HL-60 (cell line): Measurements from ENCODE around the gene PAPPA2.

Source experiments
- CTCF ChIP-seq: IDR thresholded peaks from one replicate; pipeline ENCODE4 v1.5.1; 2011; ENCODE audit warnings: low read length, control low read depth, inconsistent platforms; ENCODE audit not compliant: insufficient read depth
- GABPA ChIP-seq: IDR thresholded peaks from 2 replicates; pipeline ENCODE4 v1.6.1; 2012; ENCODE audit warnings: low read depth
- POLR2AphosphoS5 ChIP-seq: IDR thresholded peaks from 2 replicates; pipeline ENCODE4 v1.6.1; 2012; ENCODE audit warnings: low read depth
- SPI1 ChIP-seq: IDR thresholded peaks from 2 replicates; pipeline ENCODE4 v1.6.1; 2012; ENCODE audit warnings: low read depth, mild to moderate bottlenecking, borderline replicate concordance
- TF ChIP-seq, protein P1 (sequence below): IDR thresholded peaks from 2 replicates; pipeline ENCODE4 v1.6.1; 2012; ENCODE audit warnings: low read depth; ENCODE audit not compliant: insufficient replicate concordance

DNA sequence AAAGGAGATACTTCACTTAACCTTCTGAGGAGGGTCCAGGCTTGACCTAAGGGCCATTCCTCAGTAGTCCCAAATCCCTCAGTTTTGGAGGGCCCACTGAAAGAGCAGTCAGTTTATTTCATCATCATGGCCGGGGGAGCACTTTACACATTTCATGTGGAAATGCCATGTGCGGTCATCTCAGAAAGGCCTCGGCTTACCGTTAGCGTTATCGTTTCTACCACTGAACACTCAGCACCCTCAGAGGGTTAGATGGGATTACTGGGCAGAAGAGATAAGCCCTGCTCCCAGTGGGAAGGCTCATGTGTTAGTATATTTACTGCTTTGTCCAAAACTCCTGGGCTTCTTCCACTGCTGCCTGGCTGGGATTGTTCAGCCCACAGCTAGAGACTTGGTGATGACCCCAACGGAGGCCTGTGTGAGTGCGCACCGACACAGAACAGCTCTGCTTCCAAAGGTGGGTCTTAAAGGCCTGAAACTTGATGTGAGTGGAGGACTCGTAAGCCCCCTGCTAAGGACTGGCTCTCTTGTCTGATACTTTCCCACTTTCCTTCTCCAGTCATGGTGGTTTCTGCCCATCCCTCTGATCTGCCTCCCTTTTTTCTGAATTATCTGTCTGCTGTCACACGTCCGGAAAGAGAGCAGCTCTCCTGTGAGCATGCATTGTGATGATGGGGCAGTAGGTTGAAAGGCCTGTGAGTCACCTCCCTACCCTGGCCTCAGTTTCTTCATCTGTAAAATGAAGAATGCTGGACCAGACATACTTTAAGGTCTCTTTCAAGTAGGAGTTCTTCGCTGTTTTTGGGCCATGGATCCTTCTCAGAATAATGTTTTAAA, 417.0 kb downstream of the PAPPA2 start:
- TF ChIP-seq CTCF (no peak), POLR2AphosphoS5 (no peak), SPI1 (no peak), GABPA (no peak)
- TF ChIP-seq, protein P1, sequence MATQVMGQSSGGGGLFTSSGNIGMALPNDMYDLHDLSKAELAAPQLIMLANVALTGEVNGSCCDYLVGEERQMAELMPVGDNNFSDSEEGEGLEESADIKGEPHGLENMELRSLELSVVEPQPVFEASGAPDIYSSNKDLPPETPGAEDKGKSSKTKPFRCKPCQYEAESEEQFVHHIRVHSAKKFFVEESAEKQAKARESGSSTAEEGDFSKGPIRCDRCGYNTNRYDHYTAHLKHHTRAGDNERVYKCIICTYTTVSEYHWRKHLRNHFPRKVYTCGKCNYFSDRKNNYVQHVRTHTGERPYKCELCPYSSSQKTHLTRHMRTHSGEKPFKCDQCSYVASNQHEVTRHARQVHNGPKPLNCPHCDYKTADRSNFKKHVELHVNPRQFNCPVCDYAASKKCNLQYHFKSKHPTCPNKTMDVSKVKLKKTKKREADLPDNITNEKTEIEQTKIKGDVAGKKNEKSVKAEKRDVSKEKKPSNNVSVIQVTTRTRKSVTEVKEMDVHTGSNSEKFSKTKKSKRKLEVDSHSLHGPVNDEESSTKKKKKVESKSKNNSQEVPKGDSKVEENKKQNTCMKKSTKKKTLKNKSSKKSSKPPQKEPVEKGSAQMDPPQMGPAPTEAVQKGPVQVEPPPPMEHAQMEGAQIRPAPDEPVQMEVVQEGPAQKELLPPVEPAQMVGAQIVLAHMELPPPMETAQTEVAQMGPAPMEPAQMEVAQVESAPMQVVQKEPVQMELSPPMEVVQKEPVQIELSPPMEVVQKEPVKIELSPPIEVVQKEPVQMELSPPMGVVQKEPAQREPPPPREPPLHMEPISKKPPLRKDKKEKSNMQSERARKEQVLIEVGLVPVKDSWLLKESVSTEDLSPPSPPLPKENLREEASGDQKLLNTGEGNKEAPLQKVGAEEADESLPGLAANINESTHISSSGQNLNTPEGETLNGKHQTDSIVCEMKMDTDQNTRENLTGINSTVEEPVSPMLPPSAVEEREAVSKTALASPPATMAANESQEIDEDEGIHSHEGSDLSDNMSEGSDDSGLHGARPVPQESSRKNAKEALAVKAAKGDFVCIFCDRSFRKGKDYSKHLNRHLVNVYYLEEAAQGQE: no peak
